ENCODE results near the gene GPN1.

GRCh38 chr2:27640722-27641245 lies 11.9 kb downstream of the GPN1 start:
- no peak for TF ChIP-seq POLR2A (IDR thresholded peaks at IDR 0.05)
- no peak for TF ChIP-seq CTCF (IDR thresholded peaks at IDR 0.05)
